Heart left ventricle (tissue), 13 donors: ENCODE data around the gene SPRR3.

Experiments used
- POLR2A ChIP-seq, 2 donors: fragments of 450-650 bp; IDR thresholded peaks; one replicate each; pipeline ENCODE4 v1.6.1; 2017; ENCODE audit warnings: antibody characterized with exemption in 2 of 2, mild to moderate bottlenecking in 2 of 2, moderate library complexity in 2 of 2
- TF ChIP-seq, protein P1 (sequence below), 12 donors: fragments of 200-600 bp; sonication (generic) in 4 of 12; IDR thresholded peaks; one replicate each; pipeline versions ENCODE4 v1.5.0 to v1.8.0; 2018 to 2022; ENCODE audit warnings: antibody characterized with exemption in 12 of 12, mild to moderate bottlenecking in 5 of 12
- donor health status: ischemic (EF 13 %, LVEDD 7.1; RV severe dilation, severe dysfunction).
- donor health status: DM: no; HTN: yes; CAD: no.
- donor health status: DM: no; HTN: no; CAD: no.
- donor health status: ischemic (EF 25% LVEDD 6.9; RV normal size, moderate dysfunction).
- donor health status: ischemic (EF 25% LVEDD 5.7; RV mildly dilated, moderate dysfunction).
- donor health status: ischemic (EF 35%, LVEDD 5.7; RV mildly dilated, moderate dysfunction).
- donor health status: nonischemic (EF 11% LVEDD 7.7; RV severe dilation, severe dysfunction).
- donor health status: DM: yes; HTN: yes; CAD: no.
- donor health status: PGD.
- donor health status: ischemic (EF 29% LVEDD 5.4; RV normal size, mild dysfunction).
- donor health status: nonischemic (EF 23%, LVEDD 6.1; RV moderate dilation, normal function).

GRCh38 chr1:152967201-152967600 lies 34.3 kb upstream of the SPRR3 start:
- no peak for TF ChIP-seq POLR2A (IDR thresholded peaks at IDR 0.05)
- TF ChIP-seq, protein P1, sequence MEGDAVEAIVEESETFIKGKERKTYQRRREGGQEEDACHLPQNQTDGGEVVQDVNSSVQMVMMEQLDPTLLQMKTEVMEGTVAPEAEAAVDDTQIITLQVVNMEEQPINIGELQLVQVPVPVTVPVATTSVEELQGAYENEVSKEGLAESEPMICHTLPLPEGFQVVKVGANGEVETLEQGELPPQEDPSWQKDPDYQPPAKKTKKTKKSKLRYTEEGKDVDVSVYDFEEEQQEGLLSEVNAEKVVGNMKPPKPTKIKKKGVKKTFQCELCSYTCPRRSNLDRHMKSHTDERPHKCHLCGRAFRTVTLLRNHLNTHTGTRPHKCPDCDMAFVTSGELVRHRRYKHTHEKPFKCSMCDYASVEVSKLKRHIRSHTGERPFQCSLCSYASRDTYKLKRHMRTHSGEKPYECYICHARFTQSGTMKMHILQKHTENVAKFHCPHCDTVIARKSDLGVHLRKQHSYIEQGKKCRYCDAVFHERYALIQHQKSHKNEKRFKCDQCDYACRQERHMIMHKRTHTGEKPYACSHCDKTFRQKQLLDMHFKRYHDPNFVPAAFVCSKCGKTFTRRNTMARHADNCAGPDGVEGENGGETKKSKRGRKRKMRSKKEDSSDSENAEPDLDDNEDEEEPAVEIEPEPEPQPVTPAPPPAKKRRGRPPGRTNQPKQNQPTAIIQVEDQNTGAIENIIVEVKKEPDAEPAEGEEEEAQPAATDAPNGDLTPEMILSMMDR (IDR thresholded peaks at IDR 0.05) = no peak
